Fibroblast of skin of right quadriceps (primary cell): ENCODE measurements around the gene CORO7.

ENCODE experiments used
- DNase-seq: peaks from one replicate; pipeline ENCODE4 v3.0.0-alpha.2; 2013

The CORO7 gene

DNA sequence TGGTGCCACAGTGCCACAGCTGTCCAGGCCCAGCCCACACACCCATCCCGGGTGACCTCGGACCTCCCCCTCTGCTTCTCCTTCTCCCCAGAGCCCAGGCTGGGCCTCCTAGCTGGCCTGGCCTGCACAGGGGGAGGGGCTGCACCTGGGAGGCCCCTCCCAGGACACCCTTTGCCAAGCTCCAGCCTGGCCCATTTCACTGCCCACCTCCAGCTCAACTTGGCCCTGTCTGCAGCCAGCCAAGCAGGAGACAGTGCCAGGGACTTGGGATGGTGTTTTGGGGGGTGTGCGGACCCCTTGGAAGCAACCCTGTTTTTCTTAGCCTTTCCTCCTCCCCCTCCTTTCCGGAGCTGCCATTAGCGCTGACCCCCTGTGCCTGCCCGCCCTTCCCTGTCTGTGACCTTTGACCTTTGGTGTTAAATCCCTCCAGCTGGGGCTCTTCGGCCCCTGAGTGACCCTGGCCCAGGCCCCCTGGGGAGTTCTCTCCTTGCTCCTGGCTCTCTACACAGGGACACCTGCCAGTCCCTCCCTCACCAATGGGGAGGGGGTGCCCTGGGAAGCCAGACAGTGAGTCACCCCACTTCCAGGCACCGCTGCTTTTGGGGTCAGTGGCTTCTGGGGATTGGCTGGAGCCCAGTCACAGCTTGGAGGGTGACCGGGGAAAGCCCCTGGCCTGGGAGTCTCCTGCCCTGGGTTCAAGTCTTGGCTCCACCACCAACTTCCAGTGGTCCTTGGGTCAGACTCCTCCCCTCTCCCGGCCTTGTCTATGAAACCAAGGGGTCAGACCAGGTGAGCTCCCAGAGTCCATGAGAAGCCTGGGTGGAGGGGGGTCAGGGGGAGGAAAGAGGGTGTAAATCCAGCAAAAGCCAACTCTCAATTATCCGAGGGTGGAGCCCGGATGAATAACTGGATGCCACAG lies 98.6 kb downstream of the CORO7 start:
- DNase-seq, result no peak

DNA sequence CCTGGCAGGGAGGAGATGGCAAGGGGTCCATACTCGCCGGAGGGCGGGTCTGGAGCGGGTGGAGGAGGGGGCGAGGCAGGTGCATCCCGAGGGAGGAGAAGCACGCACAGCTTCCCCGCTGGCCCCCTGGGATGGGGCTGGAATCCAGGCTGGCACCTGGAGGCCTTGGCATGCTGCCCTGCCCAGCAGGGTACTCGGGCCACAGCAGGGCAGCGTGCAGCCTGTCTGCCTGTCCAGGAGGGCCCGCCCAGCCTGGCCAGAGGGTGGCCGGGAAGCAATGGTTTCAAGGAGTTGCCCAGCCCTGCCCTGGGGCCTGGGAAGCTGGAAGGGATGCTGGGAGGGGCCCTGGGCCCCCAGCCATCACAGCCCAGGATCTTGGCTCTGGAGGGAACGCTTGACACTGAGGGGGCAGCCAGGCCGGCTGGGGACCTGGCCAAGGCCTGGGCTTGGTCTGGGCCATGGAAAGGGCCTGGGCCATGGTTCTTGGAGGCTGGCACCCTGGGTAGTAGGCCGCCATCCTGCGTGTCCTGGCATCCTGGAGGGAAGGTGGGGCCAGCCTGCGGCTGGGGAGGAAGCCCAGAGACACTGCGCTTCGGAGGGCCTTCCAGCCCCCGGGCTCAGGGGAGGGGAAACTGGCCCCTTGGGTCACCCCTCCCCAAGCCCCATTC lies 99.4 kb downstream of the CORO7 start:
- no peak for DNase-seq

DNA sequence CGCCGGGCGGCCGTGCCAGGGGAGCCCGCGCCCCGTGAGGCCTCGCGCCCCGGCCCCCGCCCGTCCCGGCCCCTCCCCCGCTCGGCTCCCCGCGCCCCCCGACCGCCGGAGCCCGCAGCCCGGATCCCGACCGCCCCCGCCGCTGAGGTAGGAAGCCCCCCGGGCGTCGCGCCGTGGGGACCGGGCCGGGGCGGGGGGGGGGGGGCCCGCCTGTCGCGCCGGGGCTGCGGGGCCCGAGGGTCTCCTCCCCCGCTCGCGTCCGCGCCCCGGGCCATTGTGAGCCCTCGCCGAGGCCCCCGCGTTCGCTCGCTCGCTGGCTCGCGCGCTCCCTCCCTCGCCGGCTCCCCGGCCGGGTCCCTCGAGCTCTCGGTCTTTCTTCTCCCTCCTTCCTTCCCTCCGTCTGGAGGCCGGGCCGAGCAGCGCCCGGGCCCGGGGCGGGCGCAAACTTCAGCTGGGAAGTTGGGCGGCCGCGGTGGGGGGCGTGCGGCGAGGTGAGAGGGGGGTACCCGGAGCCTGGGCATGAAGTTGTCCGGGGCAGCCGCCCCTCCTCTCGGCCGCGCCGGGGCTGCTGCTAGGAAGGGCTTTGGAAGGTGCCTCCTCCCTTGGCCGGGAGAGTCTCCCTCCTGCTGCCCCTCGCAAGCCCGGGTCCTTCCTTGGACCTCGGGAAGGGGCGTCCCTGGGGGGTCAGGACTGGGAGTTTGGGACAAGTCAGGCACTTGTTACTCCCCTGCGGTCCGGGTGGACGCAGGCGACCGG lies 100.1 kb downstream of the CORO7 start:
- DNase-seq, result no peak

DNA sequence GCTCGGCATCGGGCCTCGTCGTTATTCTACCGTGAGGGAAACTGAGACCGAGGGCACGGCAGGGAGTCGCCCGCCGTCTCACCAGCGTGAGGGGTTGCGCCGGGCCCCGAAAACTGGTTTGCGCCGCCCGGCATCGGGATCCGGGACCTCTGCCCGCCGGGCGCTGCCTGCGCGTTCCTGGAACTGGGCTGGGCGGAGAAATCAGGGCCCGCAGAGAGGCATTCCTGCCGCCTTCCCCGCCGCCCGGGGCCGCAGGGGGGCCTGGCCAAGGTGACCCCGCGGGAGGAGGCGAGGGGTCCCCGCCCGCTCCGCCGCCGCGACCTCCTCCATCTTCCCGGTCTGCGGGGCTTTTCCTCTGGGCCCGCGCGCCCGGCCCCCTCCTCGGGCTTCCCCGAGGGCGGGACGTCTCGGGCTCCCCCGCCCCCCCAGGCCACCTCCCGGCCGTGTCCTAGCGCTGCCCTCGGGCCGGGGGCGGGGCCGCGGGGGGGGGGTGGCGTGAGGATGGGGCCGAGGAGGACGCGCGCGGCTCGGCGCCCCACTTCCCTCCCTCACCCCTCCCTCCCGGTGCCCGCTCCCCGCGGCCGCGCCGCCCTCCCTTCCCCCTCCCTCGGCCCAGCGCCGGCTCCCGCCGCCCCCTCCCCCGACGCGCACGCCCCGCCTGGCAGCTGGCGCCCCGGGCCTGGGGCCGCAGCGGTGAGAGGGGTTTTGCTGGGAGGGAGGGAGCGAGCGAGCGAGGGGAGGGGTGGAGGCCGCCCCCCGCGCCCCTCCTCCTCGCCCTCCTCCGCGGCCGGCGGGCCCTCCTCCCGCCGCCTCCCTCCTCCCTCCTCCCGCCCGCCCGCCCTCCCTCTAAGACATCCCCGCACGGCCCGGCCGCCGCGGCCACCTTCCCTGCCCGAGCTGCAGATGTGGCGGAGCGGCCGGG lies 100.9 kb downstream of the CORO7 start, which contains the start of gene GLIS2:
TSS of gene GLIS2 (plus strand) at position 882 of the 922 bp plus-strand sequence. CDS start 16,214 bp downstream, outside the sequence.
- DNase-seq, result peak; percentile 82

DNA sequence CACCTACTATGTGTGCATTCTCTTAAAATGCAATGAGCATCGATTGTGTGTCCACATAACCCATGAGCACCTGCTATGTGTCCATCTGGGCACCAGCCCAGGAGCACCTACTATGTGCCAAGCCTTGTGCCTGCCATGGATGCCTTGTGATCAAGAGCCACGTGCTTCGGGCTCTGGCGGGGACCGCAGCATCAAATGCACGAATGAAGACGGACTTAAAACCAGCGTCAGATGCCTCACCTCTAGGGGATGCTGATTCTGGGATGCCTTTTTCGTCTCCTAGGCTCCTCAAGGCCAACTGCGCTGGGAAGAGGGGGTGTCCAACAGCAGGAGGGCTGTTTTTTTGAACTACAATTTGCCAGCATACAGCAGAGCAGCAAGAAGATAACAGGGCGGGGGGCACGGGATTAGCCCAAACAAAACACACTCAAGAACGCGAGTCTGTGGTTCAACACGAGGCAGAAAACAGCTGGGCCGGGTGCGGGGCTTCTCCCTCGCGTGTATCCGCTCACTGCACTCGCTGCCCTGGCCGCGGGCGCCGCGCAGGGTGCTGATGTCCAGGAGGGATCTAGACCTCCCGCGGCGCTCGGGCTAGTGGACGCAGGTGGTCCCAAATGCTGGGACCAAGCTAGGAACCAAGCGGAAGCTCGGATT lies 101.7 kb downstream of the CORO7 start:
- peak; percentile 57 for DNase-seq

DNA sequence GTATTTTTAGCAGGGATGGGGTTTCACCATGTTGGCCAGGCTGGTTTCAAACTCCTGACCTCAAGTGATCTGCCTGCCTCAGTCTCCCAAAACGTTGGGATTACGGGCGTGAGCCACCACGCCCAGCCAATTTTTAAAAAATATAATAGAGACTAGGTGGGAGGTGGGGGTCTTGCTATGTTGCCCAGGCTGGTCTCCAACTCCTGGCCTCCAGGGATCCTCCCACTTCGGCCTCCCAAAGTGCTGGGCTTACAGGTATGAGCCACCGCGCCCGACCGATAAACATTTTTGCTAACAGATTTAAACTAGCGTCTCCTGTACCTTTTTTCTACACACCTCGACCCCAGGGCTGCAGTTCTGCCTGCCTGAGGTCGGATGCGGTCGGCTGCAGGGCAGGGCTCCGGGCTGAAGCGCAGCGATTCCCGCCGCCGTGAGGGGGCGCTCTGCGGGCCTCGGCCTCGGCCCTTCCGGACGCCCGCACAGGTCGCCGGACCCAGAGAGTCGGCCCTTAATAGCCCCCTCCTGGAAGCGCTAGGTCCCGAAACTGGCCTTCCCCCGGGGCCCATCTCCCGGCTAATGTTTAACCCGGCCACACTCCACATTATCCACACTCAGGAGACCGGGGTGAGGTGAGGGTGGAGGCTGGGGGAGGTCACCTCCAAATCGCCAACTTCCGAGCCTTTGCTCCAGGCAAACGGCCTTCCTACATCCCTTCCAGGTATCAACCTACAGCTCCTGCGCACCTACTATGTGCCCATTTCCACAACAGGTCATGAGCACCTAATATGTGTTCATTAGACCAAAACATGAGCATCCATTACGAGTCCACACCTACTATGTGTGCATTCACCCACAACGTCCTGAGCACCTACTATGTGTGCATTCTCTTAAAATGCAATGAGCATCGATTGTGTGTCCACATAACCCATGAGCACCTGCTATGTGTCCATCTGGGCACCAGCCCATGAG lies 102.5 kb downstream of the CORO7 start:
- DNase-seq, result no peak

DNA sequence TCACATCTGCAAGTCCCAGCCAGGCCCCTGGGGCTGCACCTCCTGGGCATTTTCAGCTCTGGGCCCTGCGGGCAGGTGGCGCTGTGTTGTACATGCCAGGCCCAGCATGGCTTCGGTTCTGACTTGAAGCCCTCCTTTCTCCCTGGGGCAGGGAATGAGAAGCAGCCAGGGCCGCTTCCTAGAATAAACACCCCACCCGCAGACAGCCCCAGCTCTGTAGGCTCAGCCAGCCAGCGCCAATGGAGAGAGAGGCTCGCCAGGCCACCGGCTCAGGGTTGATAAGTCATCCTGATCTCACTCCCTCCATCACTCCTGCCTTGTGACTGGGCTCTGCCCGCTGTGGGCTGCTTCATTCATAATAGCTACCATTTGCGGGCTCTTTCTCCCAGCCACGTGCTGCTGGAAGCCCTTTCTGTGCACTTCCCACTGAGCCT lies 106.5 kb downstream of the CORO7 start:
- peak; percentile 49 for DNase-seq

DNA sequence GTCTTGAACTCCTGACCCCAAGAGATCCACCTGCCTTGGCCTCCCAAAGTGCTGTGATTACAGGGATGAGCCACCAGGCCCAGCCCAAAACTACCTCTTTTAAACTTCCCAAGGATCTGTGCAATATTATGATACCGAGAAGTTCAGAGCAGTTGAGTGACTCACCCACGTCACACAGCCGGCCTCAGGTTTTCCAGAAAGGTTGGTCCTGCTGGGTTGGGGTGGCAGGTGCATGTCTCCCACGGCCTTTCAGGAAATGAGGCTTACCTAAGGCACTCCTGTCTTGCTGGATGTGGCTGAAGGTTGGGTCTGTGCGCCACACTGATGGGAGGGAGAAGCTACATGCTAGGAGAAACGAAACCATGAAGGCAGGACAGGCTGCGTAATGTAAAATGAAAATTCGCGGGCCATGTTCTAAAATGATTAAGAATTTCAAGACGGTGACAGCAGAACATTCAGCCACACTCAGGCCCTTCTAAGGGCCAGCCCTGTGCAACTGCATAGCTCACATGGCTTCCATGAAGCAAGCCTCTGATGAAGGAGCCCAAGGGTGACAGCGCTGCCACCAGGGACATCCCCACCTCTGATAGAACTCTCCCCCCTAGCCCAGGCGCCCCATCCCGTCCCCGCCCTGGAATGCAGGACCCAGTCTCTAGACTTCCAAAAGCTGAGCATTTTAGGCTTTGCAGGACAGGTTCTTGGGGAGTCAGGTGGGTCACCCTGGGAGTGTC lies 107.1 kb downstream of the CORO7 start:
- no peak for DNase-seq

DNA sequence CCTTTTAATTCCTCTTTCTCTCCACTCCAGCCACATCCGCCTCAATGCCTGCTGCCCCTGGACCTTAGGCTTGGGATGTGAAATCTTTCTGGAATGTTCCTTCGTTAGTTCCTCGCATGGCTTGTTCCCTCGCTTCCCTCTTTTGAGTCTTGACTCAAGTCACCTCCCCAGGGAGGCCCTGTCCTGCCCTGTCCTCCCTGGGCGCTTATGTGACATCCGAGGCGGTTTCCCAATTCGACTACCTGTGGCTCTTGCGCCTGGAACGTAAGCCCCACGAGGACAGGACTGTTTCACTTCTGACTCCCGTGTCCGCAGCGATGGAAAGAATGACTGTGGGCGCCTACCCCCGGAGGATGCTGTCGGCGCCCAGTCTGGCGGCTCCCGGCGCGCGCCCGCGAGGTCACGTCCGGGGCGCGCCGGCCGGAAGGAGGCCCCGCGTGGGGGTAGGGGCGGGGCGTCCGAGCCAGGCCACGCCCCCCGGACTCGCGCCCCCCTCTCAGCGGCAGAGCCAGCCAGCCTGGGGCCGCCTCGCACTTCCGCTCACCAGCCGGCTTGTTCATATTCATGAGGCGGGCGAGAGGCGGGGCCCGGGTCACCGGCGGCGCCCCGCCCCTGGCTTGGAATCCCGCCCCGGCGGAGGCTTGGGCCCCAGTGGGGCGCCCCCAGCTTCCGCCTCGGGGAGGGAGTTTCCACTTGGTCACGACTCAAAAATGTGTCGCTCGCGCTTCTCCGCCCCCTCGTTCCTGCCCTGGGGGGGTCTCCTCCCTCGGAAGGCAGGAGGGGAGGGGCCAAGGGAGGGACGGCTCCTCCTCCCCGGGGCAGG lies 109.0 kb downstream of the CORO7 start:
- peak; percentile 96 for DNase-seq

DNA sequence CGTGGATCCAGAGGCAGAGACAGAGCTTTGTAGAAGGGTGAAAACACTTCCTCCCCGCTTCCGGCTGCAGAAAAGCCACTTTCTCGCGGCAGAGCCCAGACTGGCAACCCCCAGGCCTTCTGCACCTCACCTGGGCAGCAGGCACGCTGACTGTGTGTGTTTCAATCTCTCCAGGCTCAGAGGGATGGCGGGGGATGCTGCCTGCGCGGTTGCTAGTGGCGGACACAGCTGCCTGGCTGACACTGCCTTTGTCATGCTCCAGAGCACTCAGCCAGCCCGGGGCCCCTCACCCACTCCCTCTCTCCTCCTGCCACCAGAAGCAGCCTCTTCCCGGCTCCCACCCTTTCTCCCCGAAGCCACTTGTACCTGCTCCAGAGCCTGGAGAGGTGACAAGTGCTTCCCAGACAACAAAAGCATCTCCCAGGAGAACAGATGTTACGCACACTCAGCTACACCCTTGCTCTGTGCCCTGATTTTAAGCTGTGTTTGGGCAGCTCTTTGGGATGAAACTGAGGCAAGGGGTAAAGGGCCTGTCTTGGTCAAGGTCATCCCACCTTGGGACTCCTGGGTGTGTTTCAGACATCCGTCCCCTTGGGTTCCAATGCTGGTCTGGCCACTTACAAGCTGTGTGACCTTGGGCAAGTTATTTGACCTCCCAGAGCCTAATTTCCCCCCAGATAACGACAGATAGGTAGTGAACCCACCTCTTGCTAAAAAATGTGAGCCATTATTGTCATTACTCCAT lies 109.8 kb downstream of the CORO7 start:
- no peak for DNase-seq
